ENCODE results near the gene DPP9.
A peak's percentile ranks its signal among the peaks of the same experiment; 100 is the strongest.

Gene DPP9

DNA sequence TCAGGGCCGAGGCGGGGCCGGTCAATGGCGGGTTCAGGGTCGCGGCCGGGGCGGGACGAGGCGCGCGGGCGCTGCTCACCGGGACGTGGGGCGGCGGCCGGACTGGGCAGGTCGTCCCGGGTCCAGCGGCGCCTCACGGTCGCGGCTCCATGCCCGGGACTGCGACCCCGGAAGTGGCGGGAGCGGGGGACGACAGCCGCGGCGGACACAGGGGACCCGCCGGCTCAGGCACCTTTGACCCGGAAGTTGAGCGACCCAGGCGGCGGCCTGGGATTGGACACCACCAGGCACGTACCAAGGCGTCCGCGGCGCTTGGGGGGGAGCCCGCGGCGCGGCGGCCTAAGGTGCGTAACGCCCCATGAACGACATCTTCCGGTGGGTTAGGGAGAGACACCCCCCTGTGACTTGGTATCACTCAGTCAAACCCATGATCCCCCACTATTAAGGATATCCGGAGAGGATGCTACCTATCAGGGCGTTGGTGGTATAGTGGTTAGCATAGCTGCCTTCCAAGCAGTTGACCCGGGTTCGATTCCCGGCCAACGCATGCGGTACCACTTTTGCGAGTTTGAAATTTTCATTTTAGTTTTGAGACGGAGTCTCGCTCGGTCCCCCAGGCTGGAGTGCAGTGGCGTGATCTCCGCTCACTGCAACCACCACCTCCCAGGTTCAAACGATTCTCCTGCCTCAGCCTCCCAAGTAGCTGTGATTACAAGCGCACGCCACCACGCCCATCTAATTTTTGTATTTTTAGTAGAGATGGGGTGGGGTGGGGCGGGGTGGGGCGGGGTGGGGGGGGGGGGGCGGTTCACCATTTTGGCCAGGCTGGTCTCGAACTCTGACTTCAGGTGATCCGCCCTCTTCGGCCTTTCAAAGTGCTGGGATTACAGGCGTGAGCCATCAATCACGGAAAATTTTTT is at the start of gene DPP9:
Gene DPP9 (minus strand): TSS at position 248 of the 920 bp plus-strand sequence. CDS start 3,936 bp downstream, outside the sequence.
- no peaks in the 10 kb centered on the region for H3K9me3 ChIP-seq (ENCODE audit: control insufficient read depth in 1 of 2, low read length in 2 of 2)
- H3K4me1 ChIP-seq (ENCODE audit: control insufficient read depth in 1 of 2, insufficient read depth in 2 of 2, low read length in 2 of 2): peaks cover 11 to 26% of the 10 kb centered on the region in 2 donors
- no peaks in the 10 kb centered on the region for H3K27me3 ChIP-seq (ENCODE audit: low read depth, low read length)
- peaks cover 19 to 20% of the 10 kb centered on the region in 2 donors for H3K36me3 ChIP-seq (ENCODE audit: control insufficient read depth in 1 of 2, insufficient read depth in 2 of 2, low read length in 2 of 2)
- peak within 1 kb of the TSS; percentile 77 to 97 for H3K4me3 ChIP-seq (ENCODE audit: low read depth in 1 of 2, low read length in 2 of 2)
- H3K27ac ChIP-seq (ENCODE audit: low read length): peak within 1 kb of the TSS; percentile 67

- H3K27ac ChIP-seq (ENCODE audit: low read length): no peak overlapping the region
- no peaks in the 10 kb centered on the region for H3K27me3 ChIP-seq (ENCODE audit: low read depth, low read length)
- H3K4me3 ChIP-seq (ENCODE audit: low read depth in 1 of 2, low read length in 2 of 2): no peak overlapping the region
- no peaks in the 10 kb centered on the region for H3K36me3 ChIP-seq (ENCODE audit: control insufficient read depth in 1 of 2, insufficient read depth in 2 of 2, low read length in 2 of 2)
- no peaks in the 10 kb centered on the region for H3K9me3 ChIP-seq (ENCODE audit: control insufficient read depth in 1 of 2, low read length in 2 of 2)
- H3K4me1 ChIP-seq (ENCODE audit: control insufficient read depth in 1 of 2, insufficient read depth in 2 of 2, low read length in 2 of 2): no peaks in the 10 kb centered on the region
Observed at GRCh38 chr19:4773047-4773640, 49.5 kb upstream of the DPP9 start.

DNA sequence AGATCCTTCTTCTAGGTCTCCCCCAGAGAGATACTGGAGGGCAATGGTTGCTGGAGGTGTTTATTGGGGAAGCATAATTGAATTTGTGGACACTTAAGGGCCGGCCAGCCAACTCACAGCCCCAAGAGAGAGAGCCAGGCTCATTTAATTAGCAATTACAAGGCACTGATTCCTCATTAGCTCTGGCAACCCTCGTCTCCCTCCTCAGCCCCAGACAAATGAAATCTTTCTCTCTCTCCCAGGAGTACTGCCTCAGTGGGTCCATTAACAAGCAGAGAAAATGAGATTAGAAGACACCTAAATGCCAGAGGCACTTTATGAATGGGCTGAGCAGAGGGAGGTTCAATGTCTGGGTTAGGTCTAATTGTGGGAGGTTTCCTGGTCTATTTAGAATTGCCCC is 48.9 kb upstream of the DPP9 start:
- Histone ChIP-seq H3K9me3 (ENCODE audit: control insufficient read depth in 1 of 2, low read length in 2 of 2) (no peaks in the 10 kb centered on the region), H3K4me1 (ENCODE audit: control insufficient read depth in 1 of 2, insufficient read depth in 2 of 2, low read length in 2 of 2) (no peaks in the 10 kb centered on the region), H3K27me3 (ENCODE audit: low read depth, low read length) (no peaks in the 10 kb centered on the region), H3K36me3 (ENCODE audit: control insufficient read depth in 1 of 2, insufficient read depth in 2 of 2, low read length in 2 of 2) (no peaks in the 10 kb centered on the region), H3K27ac (ENCODE audit: low read length) (no peak overlapping the region), H3K4me3 (ENCODE audit: low read depth in 1 of 2, low read length in 2 of 2) (no peak overlapping the region)

DNA sequence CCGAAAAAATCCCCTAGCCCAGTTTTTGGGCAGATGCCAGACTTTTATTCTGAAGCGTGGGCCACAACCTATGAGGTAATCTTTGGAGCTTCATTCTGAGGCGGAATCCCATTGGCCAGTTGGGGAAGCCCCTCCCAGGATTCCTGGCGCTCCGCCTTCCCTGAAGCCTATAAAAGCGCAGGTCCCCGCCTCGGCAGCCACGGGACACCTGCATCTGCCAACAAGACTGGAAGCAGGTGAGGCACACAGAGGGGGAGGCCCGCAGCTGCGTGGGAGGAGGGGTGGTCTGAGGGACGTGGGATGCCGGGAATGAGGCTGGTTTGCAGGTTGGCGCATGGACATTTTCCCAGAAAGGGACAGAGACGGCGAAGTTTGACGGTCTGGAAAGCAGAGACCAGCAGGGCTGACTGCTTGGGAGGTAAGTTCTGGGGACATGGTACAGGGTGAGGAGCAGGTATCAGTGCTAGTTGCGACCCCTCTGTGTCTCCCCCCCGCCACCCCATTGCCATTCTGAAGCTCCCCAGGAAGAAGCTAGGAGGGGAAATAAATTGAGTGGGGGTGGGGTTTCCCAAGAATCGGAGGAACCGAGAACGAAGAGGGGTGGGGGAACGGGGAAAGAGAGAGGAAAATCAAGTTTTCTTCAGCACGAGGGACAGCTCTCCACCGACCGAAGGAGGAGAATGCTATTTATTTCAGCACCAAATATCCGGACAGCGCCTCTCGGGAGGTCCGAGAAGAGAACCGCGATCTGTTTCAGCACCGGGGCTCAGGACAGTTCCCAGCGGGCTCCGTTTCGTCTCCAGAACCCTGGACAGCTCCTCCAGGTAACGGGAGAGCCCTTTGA is 45.5 kb upstream of the DPP9 start:
- H3K36me3 ChIP-seq (ENCODE audit: control insufficient read depth in 1 of 2, insufficient read depth in 2 of 2, low read length in 2 of 2): no peaks in the 10 kb centered on the region
- H3K4me1 ChIP-seq (ENCODE audit: control insufficient read depth in 1 of 2, insufficient read depth in 2 of 2, low read length in 2 of 2): no peaks in the 10 kb centered on the region
- no peak overlapping the region for H3K27ac ChIP-seq (ENCODE audit: low read length)
- H3K27me3 ChIP-seq (ENCODE audit: low read depth, low read length): no peaks in the 10 kb centered on the region
- H3K4me3 ChIP-seq (ENCODE audit: low read depth in 1 of 2, low read length in 2 of 2): no peak overlapping the region
- H3K9me3 ChIP-seq (ENCODE audit: control insufficient read depth in 1 of 2, low read length in 2 of 2): no peaks in the 10 kb centered on the region

DNA sequence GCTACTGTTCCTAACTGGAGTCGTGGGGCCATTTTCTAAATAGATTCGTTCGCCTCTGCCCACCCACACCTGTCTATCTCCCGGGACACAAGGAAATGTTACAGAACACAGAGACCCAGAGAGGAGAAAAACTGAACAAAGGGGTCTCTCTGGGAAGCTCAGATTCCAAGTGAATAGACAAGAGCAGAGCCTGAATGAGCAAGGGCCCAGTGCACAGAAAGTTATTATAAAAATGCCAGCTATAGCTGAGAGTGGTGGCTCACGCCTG is 40.7 kb upstream of the DPP9 start:
- no peak overlapping the region for H3K27ac ChIP-seq (ENCODE audit: low read length)
- H3K27me3 ChIP-seq (ENCODE audit: low read depth, low read length): peaks cover 5% of the 10 kb centered on the region
- H3K4me3 ChIP-seq (ENCODE audit: low read depth in 1 of 2, low read length in 2 of 2): no peak overlapping the region

GRCh38 chr19:4763021-4763420 is 39.4 kb upstream of the DPP9 start:
- Histone ChIP-seq H3K36me3 (ENCODE audit: control insufficient read depth in 1 of 2, insufficient read depth in 2 of 2, low read length in 2 of 2) (no peaks in the 10 kb centered on the region), H3K27ac (ENCODE audit: low read length) (no peak overlapping the region), H3K9me3 (ENCODE audit: control insufficient read depth in 1 of 2, low read length in 2 of 2) (no peaks in the 10 kb centered on the region), H3K27me3 (ENCODE audit: low read depth, low read length) (peaks cover 5% of the 10 kb centered on the region), H3K4me1 (ENCODE audit: control insufficient read depth in 1 of 2, insufficient read depth in 2 of 2, low read length in 2 of 2) (peaks cover 5 to 10% of the 10 kb centered on the region in 2 donors), H3K4me3 (ENCODE audit: low read depth in 1 of 2, low read length in 2 of 2) (no peak overlapping the region)

More for the DNA sequence above, 40.7 kb upstream of the DPP9 start:
- H3K9me3 ChIP-seq (ENCODE audit: control insufficient read depth in 1 of 2, low read length in 2 of 2): no peaks in the 10 kb centered on the region
- H3K4me1 ChIP-seq (ENCODE audit: control insufficient read depth in 1 of 2, insufficient read depth in 2 of 2, low read length in 2 of 2): peaks cover 5 to 8% of the 10 kb centered on the region in 2 donors
- no peaks in the 10 kb centered on the region for H3K36me3 ChIP-seq (ENCODE audit: control insufficient read depth in 1 of 2, insufficient read depth in 2 of 2, low read length in 2 of 2)

- Histone ChIP-seq H3K27ac (ENCODE audit: low read length) (no peak overlapping the region), H3K4me3 (ENCODE audit: low read depth in 1 of 2, low read length in 2 of 2) (peak overlapping the region; percentile 30 to 56), H3K4me1 (ENCODE audit: control insufficient read depth in 1 of 2, insufficient read depth in 2 of 2, low read length in 2 of 2) (peaks cover 5 to 10% of the 10 kb centered on the region in 2 donors), H3K36me3 (ENCODE audit: control insufficient read depth in 1 of 2, insufficient read depth in 2 of 2, low read length in 2 of 2) (no peaks in the 10 kb centered on the region), H3K27me3 (ENCODE audit: low read depth, low read length) (peaks cover 5% of the 10 kb centered on the region), H3K9me3 (ENCODE audit: control insufficient read depth in 1 of 2, low read length in 2 of 2) (no peaks in the 10 kb centered on the region)
Observed at GRCh38 chr19:4760285-4760650, 36.6 kb upstream of the DPP9 start.

DNA sequence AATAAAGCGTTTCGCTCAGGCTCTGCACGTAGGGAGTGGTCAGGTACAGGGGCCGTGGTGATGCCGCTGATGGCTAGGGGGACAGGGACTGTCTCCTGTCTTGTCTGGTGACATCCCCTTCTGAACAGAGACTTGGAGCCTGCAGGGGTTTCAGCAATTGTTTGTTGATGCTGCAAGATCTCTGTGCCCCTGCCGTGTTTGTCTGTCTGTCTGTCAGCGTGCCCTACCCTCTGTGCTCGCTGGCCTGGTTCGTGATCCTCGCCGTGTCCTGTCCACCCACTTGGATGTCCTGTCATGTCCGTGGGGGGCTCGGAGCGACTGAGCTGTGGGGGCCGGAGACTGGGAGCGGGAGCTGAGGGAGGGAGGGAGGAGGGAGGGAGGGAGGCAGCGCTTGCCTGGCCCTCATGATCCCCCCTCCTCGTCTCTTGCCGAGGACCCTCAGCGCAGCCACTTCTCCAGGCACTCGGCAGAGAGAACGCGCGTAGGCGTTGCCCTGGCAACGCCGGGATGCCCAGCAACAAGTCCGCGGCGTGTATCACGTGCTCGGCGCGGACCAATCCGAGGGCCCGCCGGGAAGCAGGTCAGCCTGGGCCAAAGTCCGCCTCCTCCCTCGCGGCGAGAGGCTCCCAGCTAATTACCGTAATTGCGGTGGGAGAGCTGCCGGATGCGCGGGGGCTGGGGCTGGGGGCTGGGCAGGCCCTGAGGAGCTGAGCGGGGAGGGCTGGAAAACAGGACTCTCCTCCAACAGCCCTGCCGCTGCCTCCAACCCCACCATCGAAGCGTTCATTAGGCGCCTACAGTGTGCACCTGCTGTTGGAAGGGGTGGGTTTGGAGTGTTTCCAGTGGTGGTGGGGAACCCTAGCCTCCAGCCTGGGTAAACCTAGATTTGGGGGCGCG is 36.0 kb upstream of the DPP9 start:
- H3K9me3 ChIP-seq (ENCODE audit: control insufficient read depth in 1 of 2, low read length in 2 of 2): no peaks in the 10 kb centered on the region
- peak overlapping the region; percentile 30 to 56 for H3K4me3 ChIP-seq (ENCODE audit: low read depth in 1 of 2, low read length in 2 of 2)
- H3K27ac ChIP-seq (ENCODE audit: low read length): no peak overlapping the region
- peaks cover 5 to 10% of the 10 kb centered on the region in 2 donors for H3K4me1 ChIP-seq (ENCODE audit: control insufficient read depth in 1 of 2, insufficient read depth in 2 of 2, low read length in 2 of 2)
- peaks cover 5% of the 10 kb centered on the region for H3K27me3 ChIP-seq (ENCODE audit: low read depth, low read length)
- H3K36me3 ChIP-seq (ENCODE audit: control insufficient read depth in 1 of 2, insufficient read depth in 2 of 2, low read length in 2 of 2): no peaks in the 10 kb centered on the region

- Histone ChIP-seq H3K36me3 (ENCODE audit: control insufficient read depth in 1 of 2, insufficient read depth in 2 of 2, low read length in 2 of 2) (no peaks in the 10 kb centered on the region), H3K27me3 (ENCODE audit: low read depth, low read length) (peaks cover 5% of the 10 kb centered on the region), H3K9me3 (ENCODE audit: control insufficient read depth in 1 of 2, low read length in 2 of 2) (no peaks in the 10 kb centered on the region), H3K4me1 (ENCODE audit: control insufficient read depth in 1 of 2, insufficient read depth in 2 of 2, low read length in 2 of 2) (peaks cover 5 to 10% of the 10 kb centered on the region in 2 donors), H3K4me3 (ENCODE audit: low read depth in 1 of 2, low read length in 2 of 2) (no peak overlapping the region), H3K27ac (ENCODE audit: low read length) (no peak overlapping the region)
Observed at GRCh38 chr19:4758659-4759058, 35.0 kb upstream of the DPP9 start.

GRCh38 chr19:4758082-4758481 is 34.4 kb upstream of the DPP9 start:
- Histone ChIP-seq H3K4me1 (ENCODE audit: control insufficient read depth in 1 of 2, insufficient read depth in 2 of 2, low read length in 2 of 2) (peaks cover 5 to 10% of the 10 kb centered on the region in 2 donors), H3K27me3 (ENCODE audit: low read depth, low read length) (no peaks in the 10 kb centered on the region), H3K4me3 (ENCODE audit: low read depth in 1 of 2, low read length in 2 of 2) (no peak overlapping the region), H3K27ac (ENCODE audit: low read length) (no peak overlapping the region), H3K36me3 (ENCODE audit: control insufficient read depth in 1 of 2, insufficient read depth in 2 of 2, low read length in 2 of 2) (no peaks in the 10 kb centered on the region), H3K9me3 (ENCODE audit: control insufficient read depth in 1 of 2, low read length in 2 of 2) (no peaks in the 10 kb centered on the region)

Data from muscle layer of duodenum (tissue), 2 donors.